Keratinocyte (primary cell): ENCODE measurements around the gene CTIF. TPM values are rescaled to one million over a fixed set of nuclear protein-coding genes. Genes with fewer than 3 reads are reported as not detected.
A peak's percentile ranks its signal among the peaks of the same experiment; 100 is the strongest.

Experiments used
- DNase-seq: peaks from one replicate; pipeline ENCODE4 v3.0.0-alpha.2; 2011; ENCODE audit warnings: low read depth, missing footprints, low spot score
- FAIRE-seq: peaks from 2 replicates; lab custom pipeline; 2011; peaks lifted over from hg19 to GRCh38; lab: Jason Lieb, UNC
- H2AFZ ChIP-seq: 2 replicates; pipeline ENCODE4 v1.6.0; 2012; ENCODE audit warnings: low read length, control low read depth, inconsistent platforms; ENCODE audit not compliant: control insufficient read depth
- H3K27ac ChIP-seq: 2 replicates; pipeline ENCODE4 v1.5.1; 2011; ENCODE audit warnings: low read length; ENCODE audit not compliant: control insufficient read depth, insufficient read depth
- H3K27me3 ChIP-seq: 3 replicates; pipeline ENCODE4 v1.6.0; 2011; ENCODE audit warnings: low read length; ENCODE audit not compliant: control insufficient read depth, insufficient read depth; ENCODE audit errors: extremely low read depth
- H3K36me3 ChIP-seq, 2 experiments: 2 replicates in 1 of 2; 3 replicates in 1 of 2; pipeline ENCODE4 v1.5.1; 2011; ENCODE audit warnings: low read length in 2 of 2, mild to moderate bottlenecking in 1 of 2; ENCODE audit not compliant: control insufficient read depth in 2 of 2, insufficient read depth in 2 of 2; ENCODE audit errors: extremely low read depth in 1 of 2
- H3K4me1 ChIP-seq: 3 replicates; pipeline ENCODE4 v1.5.1; 2011; ENCODE audit warnings: low read length; ENCODE audit not compliant: control insufficient read depth, insufficient read depth; ENCODE audit errors: extremely low read depth
- H3K4me2 ChIP-seq: 3 replicates; pipeline ENCODE4 v1.6.0; 2011; ENCODE audit warnings: low read depth, low read length; ENCODE audit not compliant: control insufficient read depth, insufficient read depth; ENCODE audit errors: extremely low read depth
- H3K4me3 ChIP-seq, 3 experiments: fragments of 200-600 bp in 1 of 3; sonication (generic) in 1 of 3; 2 replicates in 2 of 3; 3 replicates in 1 of 3; pipeline ENCODE4 v1.5.1; 2011 to 2016; ENCODE audit warnings: low read length in 3 of 3, mild to moderate bottlenecking in 3 of 3, control low read depth in 2 of 3, inconsistent platforms in 1 of 3, low read depth in 1 of 3, mixed read lengths in 1 of 3, mixed run types in 1 of 3, moderate library complexity in 1 of 3; ENCODE audit not compliant: control insufficient read depth in 2 of 3, insufficient read depth in 2 of 3; ENCODE audit errors: extremely low read depth in 1 of 3
- H3K79me2 ChIP-seq: 2 replicates; pipeline ENCODE4 v1.6.0; 2012; ENCODE audit warnings: low read length; ENCODE audit not compliant: control insufficient read depth, insufficient read depth
- H3K9ac ChIP-seq: 3 replicates; pipeline ENCODE4 v1.6.0; 2011; ENCODE audit warnings: low read length; ENCODE audit not compliant: control insufficient read depth, insufficient read depth; ENCODE audit errors: extremely low read depth
- H3K9me1 ChIP-seq: 3 replicates; pipeline ENCODE4 v1.6.0; 2011; ENCODE audit warnings: low read length; ENCODE audit not compliant: control insufficient read depth, insufficient read depth; ENCODE audit errors: extremely low read depth
- H3K9me3 ChIP-seq: 2 replicates; pipeline ENCODE4 v1.5.1; 2012; ENCODE audit warnings: low read depth, low read length; ENCODE audit not compliant: control insufficient read depth
- H4K20me1 ChIP-seq: 3 replicates; pipeline ENCODE4 v1.6.0; 2011; ENCODE audit warnings: low read length; ENCODE audit not compliant: control insufficient read depth, insufficient read depth; ENCODE audit errors: extremely low read depth
- EZH2 ChIP-seq: IDR thresholded peaks from one replicate; pipeline ENCODE4 v1.6.1; 2012; ENCODE audit warnings: inconsistent platforms, mild to moderate bottlenecking, low read length, moderate library complexity
- dilution Hi-C: fragments of 300-500 bp; cut with MboI; formaldehyde crosslinking; loops from one replicate; pipeline ENCODE4 v1.7.0; 2020; ENCODE audit warnings: low sequenced_read_pairs; ENCODE audit not compliant: extremely low pct_ligation_motif_present
- polyA plus RNA-seq, 5 experiments: library from polyadenylated mRNA; depleted of rRNA in 3 of 5; stranded (reverse) in 3 of 5; stranded (forward) in 1 of 5; unstranded in 1 of 5; fragments of >200 nt; gene quantifications; 1 replicate in 1 of 5; 2 replicates in 3 of 5; 3 replicates in 1 of 5; pipeline versions ENCODE4 v1.2.1 to v1.2.3, GENCODE V29; 2011 to 2012; ENCODE audit warnings: missing spikeins in 2 of 5, low read depth in 1 of 5, low replicate concordance in 1 of 5
- TF ChIP-seq, protein P1 (sequence below), 3 experiments: IDR thresholded peaks in 1 of 3; conservative IDR thresholded peaks in 1 of 3; optimal IDR thresholded peaks in 1 of 3; 2 replicates in 2 of 3; 3 replicates in 1 of 3; pipeline versions ENCODE3 to v1.5.1; 2011; ENCODE audit warnings: low read length in 3 of 3, mild to moderate bottlenecking in 3 of 3, moderate library complexity in 2 of 3, control low read depth in 1 of 3, inconsistent platforms in 1 of 3; ENCODE audit not compliant: insufficient read depth in 2 of 3; ENCODE audit errors: extremely low read depth in 1 of 3

Gene CTIF
- polyA plus RNA-seq, 1 donor (not counting 4 experiments of a cell fraction or from before 2014, with no cell fraction given): 15.0 TPM

DNA sequence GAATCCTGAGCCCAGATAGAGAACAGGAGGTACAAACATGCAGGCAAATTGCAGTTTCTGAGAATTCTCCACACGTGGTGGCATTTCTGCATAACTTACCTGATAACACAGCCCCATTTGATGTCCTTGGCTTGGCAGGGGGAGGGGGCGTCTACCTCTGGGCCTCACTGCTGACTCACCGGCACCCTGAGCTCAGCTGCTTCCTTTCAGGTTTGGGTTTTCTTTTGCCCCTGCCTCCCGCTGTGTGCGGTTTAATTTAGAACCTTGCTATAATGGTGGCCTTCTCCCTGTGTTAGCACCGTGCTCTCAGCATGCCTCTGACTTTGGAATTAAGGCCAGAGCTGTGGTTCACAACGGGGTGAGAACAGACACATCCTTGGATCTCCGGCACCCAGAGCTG lies 4.4 kb downstream of the CTIF start:
- no peaks in the 10 kb centered on the region for H3K9me3 ChIP-seq
- TF ChIP-seq, protein P1, sequence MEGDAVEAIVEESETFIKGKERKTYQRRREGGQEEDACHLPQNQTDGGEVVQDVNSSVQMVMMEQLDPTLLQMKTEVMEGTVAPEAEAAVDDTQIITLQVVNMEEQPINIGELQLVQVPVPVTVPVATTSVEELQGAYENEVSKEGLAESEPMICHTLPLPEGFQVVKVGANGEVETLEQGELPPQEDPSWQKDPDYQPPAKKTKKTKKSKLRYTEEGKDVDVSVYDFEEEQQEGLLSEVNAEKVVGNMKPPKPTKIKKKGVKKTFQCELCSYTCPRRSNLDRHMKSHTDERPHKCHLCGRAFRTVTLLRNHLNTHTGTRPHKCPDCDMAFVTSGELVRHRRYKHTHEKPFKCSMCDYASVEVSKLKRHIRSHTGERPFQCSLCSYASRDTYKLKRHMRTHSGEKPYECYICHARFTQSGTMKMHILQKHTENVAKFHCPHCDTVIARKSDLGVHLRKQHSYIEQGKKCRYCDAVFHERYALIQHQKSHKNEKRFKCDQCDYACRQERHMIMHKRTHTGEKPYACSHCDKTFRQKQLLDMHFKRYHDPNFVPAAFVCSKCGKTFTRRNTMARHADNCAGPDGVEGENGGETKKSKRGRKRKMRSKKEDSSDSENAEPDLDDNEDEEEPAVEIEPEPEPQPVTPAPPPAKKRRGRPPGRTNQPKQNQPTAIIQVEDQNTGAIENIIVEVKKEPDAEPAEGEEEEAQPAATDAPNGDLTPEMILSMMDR (optimal IDR thresholded peaks at IDR 0.05 in 1 of 3, IDR thresholded peaks at IDR 0.05 in 1 of 3, conservative IDR thresholded peaks at IDR 0.05 in 1 of 3; ENCODE audit: extremely low read depth in 1 of 3, insufficient read depth in 2 of 3, low read length in 3 of 3): no peak
- no peak for TF ChIP-seq EZH2
- peaks cover 2% of the 10 kb centered on the region for H4K20me1 ChIP-seq
- peak overlapping the region; percentile 29 for H3K9ac ChIP-seq
- H3K4me1 ChIP-seq: peaks cover 63% of the 10 kb centered on the region
- H2AFZ ChIP-seq: no peak overlapping the region
- H3K4me2 ChIP-seq: peak overlapping the region; percentile 36
- FAIRE-seq (no peak), DNase-seq (no peak)
- H3K27ac ChIP-seq: peak overlapping the region; percentile 13
- no peaks in the 10 kb centered on the region for H3K9me1 ChIP-seq
- no peak overlapping the region for H3K4me3 ChIP-seq
- H3K79me2 ChIP-seq: peaks cover 64% of the 10 kb centered on the region
- dilution Hi-C loops: no loop called here
- H3K27me3 ChIP-seq: no peaks in the 10 kb centered on the region
- H3K36me3 ChIP-seq: no peaks in the 10 kb centered on the region

DNA sequence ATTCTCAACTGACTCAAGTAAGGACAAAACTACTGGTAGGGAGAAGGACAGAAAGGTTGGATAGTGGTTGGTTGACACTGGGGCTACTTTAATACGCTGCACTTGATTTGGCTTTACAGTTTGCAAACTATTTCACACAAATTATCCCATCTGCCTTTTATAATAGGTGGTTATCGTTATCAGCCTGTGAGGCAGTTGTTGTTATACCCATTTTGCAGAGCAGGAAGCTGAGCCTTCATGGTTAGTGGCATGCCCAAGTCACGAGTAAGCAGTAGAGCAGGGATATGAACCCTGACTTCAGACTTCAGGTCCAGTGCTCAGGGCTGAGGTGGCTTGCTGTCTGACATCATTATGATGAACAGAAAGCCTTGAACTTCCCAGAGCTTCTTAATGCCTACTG lies 5.3 kb downstream of the CTIF start:
- peaks cover 2% of the 10 kb centered on the region for H4K20me1 ChIP-seq
- no peaks in the 10 kb centered on the region for H3K36me3 ChIP-seq
- peaks cover 68% of the 10 kb centered on the region for H3K4me1 ChIP-seq
- H3K27me3 ChIP-seq: no peaks in the 10 kb centered on the region
- DNase-seq (no peak), FAIRE-seq (peak; percentile 26)
- H3K9me1 ChIP-seq: no peaks in the 10 kb centered on the region
- dilution Hi-C loops: no loop called here
- H3K79me2 ChIP-seq: peaks cover 73% of the 10 kb centered on the region
- TF ChIP-seq, protein P1 (optimal IDR thresholded peaks at IDR 0.05 in 1 of 3, IDR thresholded peaks at IDR 0.05 in 1 of 3, conservative IDR thresholded peaks at IDR 0.05 in 1 of 3; ENCODE audit: extremely low read depth in 1 of 3, insufficient read depth in 2 of 3, low read length in 3 of 3): no peak
- TF ChIP-seq EZH2: no peak
- H3K4me3 ChIP-seq: no peak overlapping the region
- H3K4me2 ChIP-seq: no peak overlapping the region
- no peaks in the 10 kb centered on the region for H3K9me3 ChIP-seq
- H2AFZ ChIP-seq: no peak overlapping the region
- H3K9ac ChIP-seq: no peak overlapping the region
- H3K27ac ChIP-seq: no peak overlapping the region
